ENCODE data around the gene ADRM1. TPM values are rescaled to one million over a fixed set of nuclear protein-coding genes. Genes with fewer than 3 reads are reported as not detected.

ADRM1 gene
- total RNA-seq, 1 donor from 2014 or later: 70.5 TPM

GRCh38 chr20:62258499-62259293 lies 44.1 kb upstream of the ADRM1 start:
- Histone ChIP-seq H3K9me3 (replicated peaks) (no peaks in the 10 kb centered on the region), H3K27me3 (ENCODE audit: low read depth) (no peaks in the 10 kb centered on the region), H3K4me1 (peaks cover 32% of the 10 kb centered on the region), H3K4me3 (no peak overlapping the region), H3K27ac (replicated peaks) (no peak overlapping the region), H3K36me3 (peaks cover 65% of the 10 kb centered on the region)
- TF ChIP-seq CTCF (IDR thresholded peaks at IDR 0.05; ENCODE audit: borderline replicate concordance): no peak
- DNase-seq: no peak
- intact Hi-C loops (cut with micrococcal nuclease): no loop called here

- Histone ChIP-seq H3K27ac (replicated peaks) (no peak overlapping the region), H3K4me1 (peaks cover 27% of the 10 kb centered on the region), H3K9me3 (replicated peaks) (no peaks in the 10 kb centered on the region), H3K4me3 (no peak overlapping the region), H3K27me3 (ENCODE audit: low read depth) (no peaks in the 10 kb centered on the region), H3K36me3 (peaks cover 71% of the 10 kb centered on the region)
- TF ChIP-seq CTCF (IDR thresholded peaks at IDR 0.05; ENCODE audit: borderline replicate concordance): no peak
- no peak for DNase-seq
- intact Hi-C loops (cut with micrococcal nuclease): no loop called here
Observed at GRCh38 chr20:62259294-62259565, 43.6 kb upstream of the ADRM1 start.

GRCh38 chr20:62262064-62262463 lies 40.7 kb upstream of the ADRM1 start:
- intact Hi-C loops (cut with micrococcal nuclease): no loop called here

GRCh38 chr20:62263396-62263795 lies 39.4 kb upstream of the ADRM1 start:
- no peaks in the 10 kb centered on the region for H3K27me3 ChIP-seq (ENCODE audit: low read depth)
- peaks cover 80% of the 10 kb centered on the region for H3K36me3 ChIP-seq
- no peak overlapping the region for H3K27ac ChIP-seq (replicated peaks)
- intact Hi-C loops (cut with micrococcal nuclease): no loop called here
- no peak for TF ChIP-seq CTCF (IDR thresholded peaks at IDR 0.05; ENCODE audit: borderline replicate concordance)
- H3K4me1 ChIP-seq: peaks cover 28% of the 10 kb centered on the region
- no peak for DNase-seq
- H3K4me3 ChIP-seq: no peak overlapping the region
- H3K9me3 ChIP-seq (replicated peaks): peaks cover 7% of the 10 kb centered on the region

More at GRCh38 chr20:62262064-62262463, 40.7 kb upstream of the ADRM1 start:
- TF ChIP-seq CTCF (IDR thresholded peaks at IDR 0.05; ENCODE audit: borderline replicate concordance): no peak
- H3K9me3 ChIP-seq (replicated peaks): peaks cover 7% of the 10 kb centered on the region
- no peak for DNase-seq
- H3K4me3 ChIP-seq: no peak overlapping the region
- no peaks in the 10 kb centered on the region for H3K27me3 ChIP-seq (ENCODE audit: low read depth)
- H3K4me1 ChIP-seq: peaks cover 25% of the 10 kb centered on the region
- H3K36me3 ChIP-seq: peaks cover 82% of the 10 kb centered on the region
- no peak overlapping the region for H3K27ac ChIP-seq (replicated peaks)

- peaks cover 7% of the 10 kb centered on the region for H3K9me3 ChIP-seq (replicated peaks)
- no peak overlapping the region for H3K27ac ChIP-seq (replicated peaks)
- no peak for TF ChIP-seq CTCF (IDR thresholded peaks at IDR 0.05; ENCODE audit: borderline replicate concordance)
- H3K36me3 ChIP-seq: peaks cover 81% of the 10 kb centered on the region
- peaks cover 32% of the 10 kb centered on the region for H3K4me1 ChIP-seq
- H3K27me3 ChIP-seq (ENCODE audit: low read depth): no peaks in the 10 kb centered on the region
- no peak for DNase-seq
- intact Hi-C loops (cut with micrococcal nuclease): no loop called here
- no peak overlapping the region for H3K4me3 ChIP-seq
Observed at GRCh38 chr20:62265365-62265764, 37.4 kb upstream of the ADRM1 start.
